Lung microvascular endothelial cell (primary cell): ENCODE results near the gene PIN1. TPM values are rescaled to one million over a fixed set of nuclear protein-coding genes. Genes with fewer than 3 reads are reported as not detected.

Source experiments
- DNase-seq, 2 donors: peaks; one replicate each; pipeline versions ENCODE4 v3.0.0 to v3.0.0-alpha.2; 2010; ENCODE audit warnings: low read depth in 2 of 2
- total RNA-seq: library from RNA; depleted of rRNA; stranded (reverse); fragments of >200 nt; gene quantifications from 2 replicates; pipeline ENCODE4 v1.2.1, GENCODE V29; 2014

Gene PIN1
- total RNA-seq, 1 donor from 2014 or later: 95.8 TPM

GRCh38 chr19:9885077-9885552 lies 50.0 kb downstream of the PIN1 start:
- DNase-seq: peak; percentile 16 to 17

DNA sequence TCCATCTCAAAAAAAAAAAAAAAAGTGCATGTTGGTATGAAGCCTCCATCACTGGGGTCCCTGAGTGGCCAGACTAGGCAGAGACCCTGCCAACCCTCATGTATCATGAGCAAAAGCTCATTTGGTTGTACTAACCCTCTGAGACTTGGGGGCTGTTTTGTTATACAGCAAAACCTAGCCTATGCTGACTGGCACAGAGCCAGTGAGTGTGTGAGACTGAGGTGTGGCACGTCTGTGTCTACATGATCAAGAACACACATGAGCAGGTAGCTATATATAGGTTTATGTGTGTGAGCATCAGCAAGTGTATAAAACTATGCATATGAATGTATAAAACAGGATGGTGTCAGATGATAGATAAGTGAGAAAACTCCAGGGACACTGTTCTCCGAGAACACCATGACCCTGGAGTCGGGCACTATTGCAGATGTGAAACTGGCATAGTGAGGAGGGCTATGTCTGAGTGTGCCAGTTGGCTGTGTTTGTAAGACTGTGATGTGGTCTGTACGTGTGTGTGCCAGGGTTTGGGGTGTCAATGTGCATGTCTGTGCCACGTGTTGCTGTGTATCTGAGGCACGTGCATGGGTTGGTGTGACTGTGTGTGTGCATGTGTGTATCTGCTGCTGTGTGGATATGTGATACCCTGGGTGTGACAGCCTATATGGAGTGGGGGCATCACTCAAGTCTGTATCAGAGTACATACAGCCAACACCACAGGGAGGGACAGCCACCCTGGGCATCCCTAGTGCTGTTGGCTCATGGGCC lies 56.7 kb downstream of the PIN1 start:
- no peak for DNase-seq

Other genes with a start within 250 kb of the PIN1 start
- 17.0 and 25.0 TPM in 2 replicates for gene ZNF561, start 214.1 kb upstream of the PIN1 start, total RNA-seq
- gene ZNF562, start 160.2 kb upstream of the PIN1 start, total RNA-seq: 9.8 and 27.2 TPM in 2 replicates
- 3.9 and 4.0 TPM in 2 replicates for gene ZNF846, start 66.6 kb upstream of the PIN1 start, total RNA-seq
- gene FBXL12, start 16.2 kb upstream of the PIN1 start, total RNA-seq: 6.1 and 10.3 TPM in 2 replicates
- gene UBL5, start 7.4 kb upstream of the PIN1 start, total RNA-seq: 172 and 227 TPM in 2 replicates
- 0.65 and 0.79 TPM in 2 replicates for gene OLFM2, start 101.2 kb downstream of the PIN1 start, total RNA-seq
- under 0.01 TPM in 2 replicates for gene COL5A3, start 175.2 kb downstream of the PIN1 start, total RNA-seq
- gene RDH8, start 178.2 kb downstream of the PIN1 start, total RNA-seq: not detected in 2 replicates